Renal cortex interstitium (tissue), 11 donors: ENCODE results near the gene CEP78. TPM values are rescaled to one million over a fixed set of nuclear protein-coding genes. Genes with fewer than 3 reads are reported as not detected.

Source experiments
- DNase-seq, 11 donors: peaks; one replicate each; pipeline ENCODE4 v3.0.0-alpha.2; 2013; ENCODE audit warnings: low read depth in 9 of 11, low spot score in 4 of 11; ENCODE audit errors: extremely low read depth in 1 of 11
- polyA plus RNA-seq, 3 donors: library from polyadenylated mRNA; unstranded; fragments of 120-200 nt; gene quantifications; one replicate each; pipeline ENCODE4 v1.2.1, GENCODE V29; 2013; ENCODE audit not compliant: insufficient read length in 3 of 3

CEP78 gene
- polyA plus RNA-seq, 3 donors, result 31.8 to 37.9 (median 36.8) TPM

GRCh38 chr9:78320030-78320693 is 84.3 kb downstream of the CEP78 start:
- no peak for DNase-seq

DNA sequence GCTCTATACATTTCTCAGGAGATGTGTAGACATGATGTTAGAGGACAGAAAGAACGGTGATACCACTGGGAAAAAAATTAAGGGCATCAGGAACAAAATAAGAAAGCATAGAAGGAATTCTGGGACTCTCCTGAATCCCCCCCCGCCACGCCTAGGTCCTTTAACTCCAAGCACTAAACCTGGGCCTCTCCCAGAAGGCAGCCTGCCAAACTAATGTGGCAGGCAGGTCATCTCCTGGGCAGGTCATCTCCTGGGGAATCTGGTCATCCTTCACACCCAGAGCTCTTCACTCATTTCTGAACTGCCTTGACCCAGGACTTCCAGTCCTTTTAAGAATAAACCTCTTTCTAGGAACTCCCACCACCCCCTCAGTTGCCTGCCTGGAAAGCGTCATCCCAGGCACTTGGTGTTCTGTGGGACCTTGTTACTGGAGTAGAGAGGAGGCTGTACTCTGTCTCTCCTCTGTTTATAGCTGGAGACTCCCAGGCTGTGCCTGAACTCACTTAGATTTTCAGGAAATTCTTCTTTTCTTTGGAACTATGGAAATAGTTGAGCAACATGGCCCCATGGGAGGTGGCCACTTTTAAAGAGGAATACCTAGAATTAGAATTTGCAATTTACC is 85.1 kb downstream of the CEP78 start:
- no peak for DNase-seq

GRCh38 chr9:78321505-78321904 is 85.6 kb downstream of the CEP78 start:
- no peak for DNase-seq

DNA sequence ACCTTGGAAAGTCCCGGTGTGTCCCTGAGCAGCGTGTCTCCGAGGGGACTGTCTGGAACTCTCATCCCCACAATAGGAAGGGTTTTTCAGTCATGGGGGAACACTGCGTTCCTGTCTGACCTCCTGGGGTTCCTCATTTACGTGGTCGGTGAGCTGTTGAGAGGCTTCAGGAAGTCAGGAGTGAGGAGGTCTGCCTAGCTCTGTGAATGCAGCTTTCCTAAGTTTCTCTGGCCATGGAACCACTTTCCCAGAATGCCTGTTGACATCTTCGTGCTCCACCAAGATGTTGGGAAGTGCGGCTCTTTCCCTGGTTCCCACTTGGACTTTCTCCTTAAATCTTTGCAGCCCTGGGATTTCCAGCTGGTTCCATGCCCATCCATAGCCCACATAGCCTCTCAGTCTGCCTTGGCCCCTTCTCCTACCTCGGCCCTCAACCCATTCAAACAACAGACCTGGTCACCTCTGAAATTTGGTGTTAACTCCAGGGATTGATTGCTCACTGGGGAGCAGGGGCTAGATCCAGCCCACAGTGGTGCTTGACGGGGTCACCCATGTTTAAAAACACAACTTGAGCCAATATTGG is 88.3 kb downstream of the CEP78 start:
- DNase-seq, result no peak

- DNase-seq, result no peak
Observed at GRCh38 chr9:78324682-78325081, 88.8 kb downstream of the CEP78 start.

DNA sequence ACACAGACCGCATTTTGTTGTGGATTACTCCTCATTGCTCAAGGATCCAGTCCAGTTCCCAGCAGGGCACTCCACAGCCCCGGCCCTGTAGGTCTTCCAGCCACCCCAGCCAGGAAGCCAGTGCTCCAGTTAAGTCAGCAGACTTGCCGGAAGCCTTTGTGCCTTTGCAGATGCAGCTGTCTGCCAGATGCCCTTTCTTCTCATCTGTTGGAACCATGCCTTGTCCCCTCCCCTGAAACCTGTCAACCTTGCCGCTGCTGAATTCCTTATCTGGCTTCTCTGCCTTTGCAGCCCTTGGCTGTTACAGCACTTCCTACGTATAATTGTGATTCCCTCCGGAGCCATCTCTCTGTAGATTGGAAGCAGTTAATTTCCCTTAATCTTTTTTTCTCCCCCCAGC is 89.5 kb downstream of the CEP78 start:
- DNase-seq, result peak in 7 of 11 donors; percentile 3 to 26 (median 8)

GRCh38 chr9:78325846-78326360 is 90.0 kb downstream of the CEP78 start:
- DNase-seq, result no peak

DNA sequence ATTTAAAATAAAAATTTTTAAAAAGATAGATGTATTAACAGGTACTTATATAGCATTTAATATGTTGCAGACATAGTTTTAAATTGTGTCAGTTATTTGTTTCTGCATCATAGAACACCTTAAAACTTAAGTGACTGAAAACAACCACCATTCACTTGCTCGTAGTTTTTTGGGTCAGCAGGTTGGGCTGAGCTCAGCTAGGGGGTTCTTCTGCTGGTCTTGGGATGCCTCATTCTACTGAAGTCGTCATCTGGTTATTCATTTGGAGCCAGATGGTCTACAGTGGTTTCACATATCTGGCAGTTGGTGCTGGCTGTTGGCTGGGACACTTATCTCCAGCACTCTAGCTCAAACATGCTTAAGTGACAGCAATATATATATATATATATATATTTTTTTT is 90.7 kb downstream of the CEP78 start:
- no peak for DNase-seq

Other genes with a start within 250 kb of the CEP78 start
- 10 to 100 TPM; 58.9 to 65.1 (median 60.5) TPM for gene GNAQ, start 204.3 kb upstream of the CEP78 start, polyA plus RNA-seq
- gene PSAT1, start 61.0 kb downstream of the CEP78 start, polyA plus RNA-seq, result 10 to 100 TPM; 61.0 to 79.6 (median 74.3) TPM